Activated naive CD4-positive, alpha-beta T cell treated with anti-CD3 and anti-CD28 coated beads, Interleukin-2, amount 10 ng/mL, durations not matched to agents 7 days and 5 days (primary cell): ENCODE results near the gene COL25A1.
"Not testable (repeated sequence)": the region's sequence is repeated elsewhere in the genome, so short reads cannot be mapped to it uniquely, and the experiment has no call there.

Source experiments
- CTCF ChIA-PET: fragments of 350-600 bp; sonication (Branson Sonifier 250); formaldehyde crosslinking; loops from one replicate; lab custom pipeline; 2021; ENCODE audit warnings: antibody characterized with exemption; lab: Charles Lee
- DNase-seq: peaks from one replicate; pipeline ENCODE4 v3.0.0-alpha.2; 2020
- H3K27ac Mint-ChIP-seq: one replicate; pipeline ENCODE4 v1.8.0; 2021; ENCODE audit warnings: mild to moderate bottlenecking, moderate library complexity, mixed read lengths
- H3K27me3 Mint-ChIP-seq: one replicate; pipeline ENCODE4 v1.8.0; 2021; ENCODE audit warnings: mild to moderate bottlenecking, mixed read lengths
- H3K36me3 Mint-ChIP-seq: one replicate; pipeline ENCODE4 v1.8.0; 2021; ENCODE audit warnings: mixed read lengths
- H3K4me1 Mint-ChIP-seq: one replicate; pipeline ENCODE4 v1.8.0; 2021; ENCODE audit warnings: mixed read lengths
- H3K4me3 Mint-ChIP-seq: one replicate; pipeline ENCODE4 v1.8.0; 2021; ENCODE audit warnings: mild to moderate bottlenecking, moderate library complexity, mixed read lengths
- H3K9me3 Mint-ChIP-seq: one replicate; pipeline ENCODE4 v1.8.0; 2021; ENCODE audit warnings: mixed read lengths

Gene COL25A1

GRCh38 chr4:109128589-109128988 is 173.9 kb downstream of the COL25A1 start:
- Mint-ChIP-seq H3K36me3 (no peaks in the 10 kb centered on the region), H3K27me3 (no peaks in the 10 kb centered on the region), H3K4me3 (no peak overlapping the region), H3K4me1 (no peaks in the 10 kb centered on the region), H3K9me3 (no peaks in the 10 kb centered on the region), H3K27ac (no peak overlapping the region)
- CTCF ChIA-PET, result no interaction called here
- no peak for DNase-seq

- Mint-ChIP-seq H3K27me3 (no peaks in the 10 kb centered on the region), H3K36me3 (no peaks in the 10 kb centered on the region), H3K4me1 (no peaks in the 10 kb centered on the region), H3K27ac (no peak overlapping the region), H3K4me3 (no peak overlapping the region), H3K9me3 (no peaks in the 10 kb centered on the region)
- CTCF ChIA-PET, result interaction anchor here (0.6 kb wide), 1 partner anchor 972 kb away, joined by 3 read pairs; no protein-coding TSS in a partner anchor
- no peak for DNase-seq
These were observed 174.6 kb downstream of the COL25A1 start for GRCh38 chr4:109127866-109128265.

GRCh38 chr4:109126856-109127255 is 175.6 kb downstream of the COL25A1 start:
- Mint-ChIP-seq H3K36me3 (no peaks in the 10 kb centered on the region), H3K4me3 (no peak overlapping the region), H3K27me3 (no peaks in the 10 kb centered on the region), H3K9me3 (no peaks in the 10 kb centered on the region), H3K4me1 (no peaks in the 10 kb centered on the region), H3K27ac (no peak overlapping the region)
- DNase-seq, result no peak
- CTCF ChIA-PET, result interaction anchor here (0.6 to 0.7 kb wide), 2 partner anchors 20 to 23 kb away, joined by 3 to 4 read pairs; no protein-coding TSS in a partner anchor

GRCh38 chr4:109125084-109125483 is 177.4 kb downstream of the COL25A1 start:
- Mint-ChIP-seq H3K27me3 (peaks cover 8% of the 10 kb centered on the region), H3K4me3 (no peak overlapping the region), H3K27ac (no peak overlapping the region), H3K36me3 (no peaks in the 10 kb centered on the region), H3K4me1 (no peaks in the 10 kb centered on the region), H3K9me3 (no peaks in the 10 kb centered on the region)
- CTCF ChIA-PET, result no interaction called here
- no peak for DNase-seq

GRCh38 chr4:109123951-109124350 is 178.5 kb downstream of the COL25A1 start:
- H3K4me3 Mint-ChIP-seq, result no peak overlapping the region
- CTCF ChIA-PET, result no interaction called here
- H3K27ac Mint-ChIP-seq, result no peak overlapping the region
- no peaks in the 10 kb centered on the region for H3K9me3 Mint-ChIP-seq
- no peaks in the 10 kb centered on the region for H3K36me3 Mint-ChIP-seq
- no peaks in the 10 kb centered on the region for H3K4me1 Mint-ChIP-seq
- H3K27me3 Mint-ChIP-seq, result peaks cover 8% of the 10 kb centered on the region
- DNase-seq, result no peak

GRCh38 chr4:109121561-109121960 is 180.9 kb downstream of the COL25A1 start:
- no peak overlapping the region for H3K4me3 Mint-ChIP-seq
- H3K4me1 Mint-ChIP-seq, result no peaks in the 10 kb centered on the region
- peaks cover 13% of the 10 kb centered on the region for H3K27me3 Mint-ChIP-seq
- CTCF ChIA-PET, result no interaction called here
- DNase-seq, result no peak
- no peaks in the 10 kb centered on the region for H3K9me3 Mint-ChIP-seq
- H3K27ac Mint-ChIP-seq, result no peak overlapping the region
- no peaks in the 10 kb centered on the region for H3K36me3 Mint-ChIP-seq

GRCh38 chr4:109119852-109120251 is 182.6 kb downstream of the COL25A1 start:
- no peak overlapping the region for H3K27ac Mint-ChIP-seq
- no peaks in the 10 kb centered on the region for H3K36me3 Mint-ChIP-seq
- CTCF ChIA-PET, result no interaction called here
- H3K4me3 Mint-ChIP-seq, result no peak overlapping the region
- peaks cover 13% of the 10 kb centered on the region for H3K27me3 Mint-ChIP-seq
- H3K9me3 Mint-ChIP-seq, result no peaks in the 10 kb centered on the region
- DNase-seq, result no peak
- H3K4me1 Mint-ChIP-seq, result no peaks in the 10 kb centered on the region

- no peaks in the 10 kb centered on the region for H3K4me1 Mint-ChIP-seq
- H3K36me3 Mint-ChIP-seq, result no peaks in the 10 kb centered on the region
- no peaks in the 10 kb centered on the region for H3K9me3 Mint-ChIP-seq
- CTCF ChIA-PET, result no interaction called here
- no peak for DNase-seq
- H3K4me3 Mint-ChIP-seq, result no peak overlapping the region
- no peak overlapping the region for H3K27ac Mint-ChIP-seq
- peaks cover 17% of the 10 kb centered on the region for H3K27me3 Mint-ChIP-seq
These were observed 183.8 kb downstream of the COL25A1 start for GRCh38 chr4:109118635-109119034.

- Mint-ChIP-seq H3K27me3 (peaks cover 9% of the 10 kb centered on the region), H3K36me3 (no peaks in the 10 kb centered on the region), H3K4me1 (no peaks in the 10 kb centered on the region), H3K27ac (no peak overlapping the region), H3K9me3 (no peaks in the 10 kb centered on the region), H3K4me3 (no peak overlapping the region)
- no peak for DNase-seq
- CTCF ChIA-PET, result no interaction called here
These were observed 188.0 kb downstream of the COL25A1 start for GRCh38 chr4:109114501-109114900.

- Mint-ChIP-seq H3K27ac (no peak overlapping the region), H3K4me3 (no peak overlapping the region), H3K9me3 (no peaks in the 10 kb centered on the region), H3K4me1 (no peaks in the 10 kb centered on the region), H3K27me3 (peaks cover 9% of the 10 kb centered on the region), H3K36me3 (no peaks in the 10 kb centered on the region)
- no peak for DNase-seq
- CTCF ChIA-PET, result no interaction called here
These were observed 188.9 kb downstream of the COL25A1 start for GRCh38 chr4:109113521-109113920.

- H3K9me3 Mint-ChIP-seq, result no peaks in the 10 kb centered on the region
- no peaks in the 10 kb centered on the region for H3K4me1 Mint-ChIP-seq
- H3K4me3 Mint-ChIP-seq, result no peak overlapping the region
- DNase-seq, result no peak
- no peak overlapping the region for H3K27ac Mint-ChIP-seq
- peaks cover 4% of the 10 kb centered on the region for H3K27me3 Mint-ChIP-seq
- no peaks in the 10 kb centered on the region for H3K36me3 Mint-ChIP-seq
- CTCF ChIA-PET, result no interaction called here
These were observed 191.4 kb downstream of the COL25A1 start for GRCh38 chr4:109111031-109111430.

GRCh38 chr4:109108215-109108614 is 194.2 kb downstream of the COL25A1 start:
- DNase-seq, H3K9me3 Mint-ChIP-seq, CTCF ChIA-PET, H3K27ac Mint-ChIP-seq, H3K27me3 Mint-ChIP-seq, H3K4me1 Mint-ChIP-seq, H3K4me3 Mint-ChIP-seq, H3K36me3 Mint-ChIP-seq: not testable (repeated sequence)

GRCh38 chr4:109094056-109094455 is 208.4 kb downstream of the COL25A1 start:
- H3K27me3 Mint-ChIP-seq, result peaks cover 5% of the 10 kb centered on the region
- CTCF ChIA-PET, result no interaction called here
- H3K27ac Mint-ChIP-seq, result no peak overlapping the region
- H3K36me3 Mint-ChIP-seq, result no peaks in the 10 kb centered on the region
- H3K4me3 Mint-ChIP-seq, result no peak overlapping the region
- no peaks in the 10 kb centered on the region for H3K9me3 Mint-ChIP-seq
- H3K4me1 Mint-ChIP-seq, result no peaks in the 10 kb centered on the region
- no peak for DNase-seq

- Mint-ChIP-seq H3K4me1 (no peaks in the 10 kb centered on the region), H3K27me3 (peaks cover 10% of the 10 kb centered on the region)
- CTCF ChIA-PET, result no interaction called here
These were observed 210.6 kb downstream of the COL25A1 start for GRCh38 chr4:109091727-109092409.

GRCh38 chr4:109083911-109084310 is 218.5 kb downstream of the COL25A1 start:
- H3K36me3 Mint-ChIP-seq, result no peaks in the 10 kb centered on the region
- no peak overlapping the region for H3K4me3 Mint-ChIP-seq
- H3K4me1 Mint-ChIP-seq, result no peaks in the 10 kb centered on the region
- DNase-seq, result no peak
- no peak overlapping the region for H3K27ac Mint-ChIP-seq
- CTCF ChIA-PET, result no interaction called here
- no peaks in the 10 kb centered on the region for H3K9me3 Mint-ChIP-seq
- H3K27me3 Mint-ChIP-seq, result peaks cover 10% of the 10 kb centered on the region

More at GRCh38 chr4:109091727-109092409, 210.6 kb downstream of the COL25A1 start:
- Mint-ChIP-seq H3K4me3 (no peak overlapping the region), H3K27ac (no peak overlapping the region), H3K36me3 (no peaks in the 10 kb centered on the region), H3K9me3 (no peaks in the 10 kb centered on the region)
- DNase-seq, result no peak
